Suprapubic skin (tissue), 4 donors: Measurements from ENCODE around the gene RNASE9. TPM values are rescaled to one million over a fixed set of nuclear protein-coding genes. Genes with fewer than 3 reads are reported as not detected.
"Not testable (repeated sequence)": the region's sequence is repeated elsewhere in the genome, so short reads cannot be mapped to it uniquely, and the experiment has no call there.

Experiments
- DNase-seq, 2 donors: peaks; one replicate each; pipeline ENCODE4 v3.0.0-alpha.2; 2019; ENCODE audit warnings: low spot score in 2 of 2
- H3K27ac ChIP-seq: fragments of 200-600 bp; sonication (generic); one replicate; pipeline ENCODE4 v1.5.1; 2019
- H3K27me3 ChIP-seq: fragments of 200-600 bp; sonication (generic); one replicate; pipeline ENCODE4 v1.5.1; 2019
- H3K36me3 ChIP-seq: fragments of 200-600 bp; sonication (generic); one replicate; pipeline ENCODE4 v1.5.1; 2019
- H3K4me1 ChIP-seq: fragments of 200-600 bp; sonication (generic); one replicate; pipeline ENCODE4 v1.5.1; 2019
- H3K4me3 ChIP-seq: fragments of 200-600 bp; sonication (generic); one replicate; pipeline ENCODE4 v1.5.1; 2019; ENCODE audit warnings: mild to moderate bottlenecking
- H3K9me3 ChIP-seq: fragments of 200-600 bp; sonication (generic); one replicate; pipeline ENCODE4 v1.5.1; 2019
- CTCF ChIP-seq, 2 donors: fragments of 200-600 bp in 1 of 2; fragments of 450-650 bp in 1 of 2; sonication (generic) in 1 of 2; IDR thresholded peaks; one replicate each; pipeline ENCODE4 v1.5.1; 2016 to 2019; ENCODE audit warnings: antibody characterized with exemption in 2 of 2, mild to moderate bottlenecking in 1 of 2, moderate library complexity in 1 of 2
- EP300 ChIP-seq: sonication (generic); formaldehyde crosslinking; IDR thresholded peaks from one replicate; pipeline ENCODE4 v1.6.1; 2017; ENCODE audit warnings: antibody characterized with exemption
- POLR2A ChIP-seq, 2 donors: fragments of 450-650 bp; IDR thresholded peaks; one replicate each; pipeline ENCODE4 v1.6.1; 2017; ENCODE audit warnings: antibody characterized with exemption in 2 of 2, mild to moderate bottlenecking in 2 of 2, moderate library complexity in 2 of 2
- POLR2AphosphoS5 ChIP-seq, 3 donors: sonication (generic); formaldehyde crosslinking; IDR thresholded peaks; one replicate each; pipeline ENCODE4 v1.6.1; 2017; ENCODE audit warnings: antibody characterized with exemption in 3 of 3
- WGBS: methylation state at CpG from one replicate; pipeline ENCODE4 v1.1.5; 2018; 5-methylcytosine and 5-hydroxymethylcytosine counted together
- total RNA-seq, 4 donors: library from RNA; depleted of rRNA; stranded (reverse); fragments of >200 nt; gene quantifications; one replicate each; pipeline ENCODE4 v1.1.0, GENCODE V29; 2016

Gene RNASE9
- total RNA-seq, 4 donors from 2014 or later, result not detected

- no peak overlapping the region for H3K27ac ChIP-seq
- DNase-seq, result no peak
- TF ChIP-seq EP300, result no peak
- TF ChIP-seq POLR2AphosphoS5 (IDR thresholded peaks at IDR 0.05), result no peak
- no peak for TF ChIP-seq CTCF (IDR thresholded peaks at IDR 0.05)
- no peak for TF ChIP-seq POLR2A (IDR thresholded peaks at IDR 0.05)
- no peak overlapping the region for H3K4me3 ChIP-seq
- H3K36me3 ChIP-seq, result no peaks in the 10 kb centered on the region
- no peaks in the 10 kb centered on the region for H3K9me3 ChIP-seq
- no peaks in the 10 kb centered on the region for H3K4me1 ChIP-seq
- 67% methylated on average over 7 of the region's 7 CpGs for WGBS
- H3K27me3 ChIP-seq, result no peaks in the 10 kb centered on the region
Measured at GRCh38 chr14:20512177-20512905, 48.5 kb downstream of the RNASE9 start.

- no peak for DNase-seq
- Histone ChIP-seq H3K27me3 (no peaks in the 10 kb centered on the region), H3K9me3 (no peaks in the 10 kb centered on the region), H3K27ac (no peak overlapping the region), H3K4me1 (no peaks in the 10 kb centered on the region), H3K36me3 (no peaks in the 10 kb centered on the region), H3K4me3 (no peak overlapping the region)
- 93% methylated on average over 8 of the region's 8 CpGs for WGBS
- no peak for TF ChIP-seq EP300
- no peak for TF ChIP-seq POLR2AphosphoS5 (IDR thresholded peaks at IDR 0.05)
- no peak for TF ChIP-seq CTCF (IDR thresholded peaks at IDR 0.05)
- TF ChIP-seq POLR2A (IDR thresholded peaks at IDR 0.05), result no peak
Measured at GRCh38 chr14:20508367-20508766, 52.5 kb downstream of the RNASE9 start.

GRCh38 chr14:20507537-20507936 is 53.3 kb downstream of the RNASE9 start:
- not testable (repeated sequence) for DNase-seq, H3K4me3 ChIP-seq, H3K36me3 ChIP-seq

GRCh38 chr14:20506752-20507151 is 54.1 kb downstream of the RNASE9 start:
- H3K36me3 ChIP-seq, H3K27me3 ChIP-seq, H3K4me3 ChIP-seq, H3K4me1 ChIP-seq, H3K27ac ChIP-seq, H3K9me3 ChIP-seq, DNase-seq: not testable (repeated sequence)
- no CpG with 5 or more reads among the region's 30 CpGs for WGBS

More at GRCh38 chr14:20507537-20507936, 53.3 kb downstream of the RNASE9 start:
- H3K4me1 ChIP-seq, H3K9me3 ChIP-seq, H3K27ac ChIP-seq, H3K27me3 ChIP-seq: not testable (repeated sequence)
- 97% methylated on average over 3 of the region's 3 CpGs for WGBS

- H3K4me3 ChIP-seq, H3K36me3 ChIP-seq, H3K4me1 ChIP-seq, H3K27ac ChIP-seq, H3K27me3 ChIP-seq, DNase-seq, H3K9me3 ChIP-seq: not testable (repeated sequence)
- no CpG with 5 or more reads among the region's 30 CpGs for WGBS
Measured at GRCh38 chr14:20506276-20506675, 54.6 kb downstream of the RNASE9 start.

Other genes starting within 250 kb of the RNASE9 start
- 10 to 100 TPM; 42.5 to 50.3 (median 47.6) TPM for gene CCNB1IP1, start 227.8 kb downstream of the RNASE9 start, total RNA-seq
- 10 to 100 TPM; 12.2 to 34.0 (median 14.9) TPM for gene PARP2, start 217.4 kb downstream of the RNASE9 start, total RNA-seq
- 10 to 100 TPM; 16.3 to 34.0 (median 25.1) TPM for gene TEP1, start 147.5 kb downstream of the RNASE9 start, total RNA-seq
- under 1 TPM in 1 of 4 donors, not detected in 3; 0.08 TPM for gene KLHL33, start 124.9 kb downstream of the RNASE9 start, total RNA-seq
- gene OSGEP, start 106.2 kb downstream of the RNASE9 start, total RNA-seq, result 10 to 100 TPM; 40.8 to 91.0 (median 44.8) TPM
- 100 to 1,000 TPM; 119 to 133 (median 129) TPM for gene APEX1, start 105.8 kb downstream of the RNASE9 start, total RNA-seq
- gene PIP4P1, start 99.6 kb downstream of the RNASE9 start, total RNA-seq, result 10 to 100 TPM; 23.7 to 36.5 (median 28.9) TPM
- 10 to 100 TPM; 26.9 to 83.4 (median 52.9) TPM for gene PNP, start 91.6 kb downstream of the RNASE9 start, total RNA-seq
- gene RNASE10, start 55.5 kb downstream of the RNASE9 start, total RNA-seq, result not detected
- not detected for gene RNASE11, start 27.0 kb upstream of the RNASE9 start, total RNA-seq
- not detected for gene RNASE12, start 30.3 kb upstream of the RNASE9 start, total RNA-seq
- gene OR6S1, start 80.6 kb upstream of the RNASE9 start, total RNA-seq, result not detected
- 10 to 100 TPM; 43.9 to 84.2 (median 66.2) TPM for gene RNASE4, start 123.5 kb upstream of the RNASE9 start, total RNA-seq
- gene ANG, start 127.7 kb upstream of the RNASE9 start, total RNA-seq, result 10 to 100 TPM; 19.3 to 46.9 (median 27.1) TPM
- not detected for gene EDDM3A, start 184.8 kb upstream of the RNASE9 start, total RNA-seq
- not detected for gene EDDM3B, start 207.4 kb upstream of the RNASE9 start, total RNA-seq
- 1 to 10 TPM; 4.0 to 8.1 (median 7.6) TPM for gene RNASE6, start 220.2 kb upstream of the RNASE9 start, total RNA-seq
- 10 to 100 TPM; 39.7 to 97.1 (median 64.0) TPM for gene RNASE1, start 241.8 kb upstream of the RNASE9 start, total RNA-seq